Activated CD4-positive, alpha-beta T cell treated with anti-CD3 and anti-CD28 coated beads, Interleukin-2, amount 10 ng/mL, durations not matched to agents 7 days and 5 days (primary cell): ENCODE measurements around the gene CHKB. TPM values are rescaled to one million over a fixed set of nuclear protein-coding genes. Genes with fewer than 3 reads are reported as not detected.

ENCODE experiments used
- CTCF ChIA-PET: fragments of 350-600 bp; sonication (Branson Sonifier 250); formaldehyde crosslinking; loops from one replicate; lab custom pipeline; 2021; ENCODE audit warnings: antibody characterized with exemption; lab: Charles Lee
- POLR2A ChIA-PET: fragments of 350-600 bp; sonication (Branson Sonifier 250); formaldehyde crosslinking; loops from one replicate; lab custom pipeline; 2021; ENCODE audit warnings: antibody characterized with exemption; lab: Charles Lee
- DNase-seq: peaks from one replicate; pipeline ENCODE4 v3.0.0-alpha.2; 2020
- H3K27ac Mint-ChIP-seq: one replicate; pipeline ENCODE4 v1.8.0; 2021; ENCODE audit warnings: mild to moderate bottlenecking, moderate library complexity, mixed read lengths
- H3K27me3 Mint-ChIP-seq: one replicate; pipeline ENCODE4 v1.8.0; 2021; ENCODE audit warnings: mixed read lengths
- H3K36me3 Mint-ChIP-seq: one replicate; pipeline ENCODE4 v1.8.0; 2021; ENCODE audit warnings: low read depth, mixed read lengths
- H3K4me1 Mint-ChIP-seq: one replicate; pipeline ENCODE4 v1.8.0; 2021; ENCODE audit warnings: mixed read lengths
- H3K4me3 Mint-ChIP-seq: one replicate; pipeline ENCODE4 v1.8.0; 2021; ENCODE audit warnings: mild to moderate bottlenecking, moderate library complexity, mixed read lengths
- H3K9me3 Mint-ChIP-seq: one replicate; pipeline ENCODE4 v1.8.0; 2021; ENCODE audit warnings: mixed read lengths
- total RNA-seq, 2 experiments: library from RNA; stranded (reverse); gene quantifications; one replicate each; pipeline ENCODE4 v1.2.3, GENCODE V29; 2021

The CHKB gene
- total RNA-seq, 2 experiments from 2014 or later: 140 to 142 TPM

GRCh38 chr22:50584106-50585096 lies 1.8 kb upstream of the CHKB start:
- ChIA-PET POLR2A (no interaction called here), CTCF (interaction anchor here (0.6 to 1.0 kb wide), 2 partner anchors 22 to 58 kb away, joined by 3 read pairs; partner anchors contain the start of gene SYCE3)
- DNase-seq: no peak
- Mint-ChIP-seq H3K36me3 (peaks cover 15% of the 10 kb centered on the region), H3K27me3 (no peaks in the 10 kb centered on the region), H3K27ac (no peak overlapping the region), H3K4me3 (peak overlapping the region; percentile 88), H3K4me1 (peaks cover 25% of the 10 kb centered on the region), H3K9me3 (no peaks in the 10 kb centered on the region)

- H3K4me1 Mint-ChIP-seq: peaks cover 31% of the 10 kb centered on the region
- DNase-seq: no peak
- CTCF ChIA-PET: no interaction called here
- no peaks in the 10 kb centered on the region for H3K9me3 Mint-ChIP-seq
- H3K4me3 Mint-ChIP-seq: peak overlapping the region; percentile 88
- H3K27me3 Mint-ChIP-seq: no peaks in the 10 kb centered on the region
- H3K27ac Mint-ChIP-seq: peak overlapping the region; percentile 87
- POLR2A ChIA-PET: interaction anchor here (0.6 to 1.6 kb wide), 2 partner anchors 18 to 57 kb away, joined by 3 to 5 read pairs; no protein-coding TSS in a partner anchor
- H3K36me3 Mint-ChIP-seq: peaks cover 16% of the 10 kb centered on the region
Observed at GRCh38 chr22:50583294-50583861, 729 bp upstream of the CHKB start.

GRCh38 chr22:50581950-50582492 lies 628 bp downstream of the CHKB start:
- H3K4me1 Mint-ChIP-seq: peaks cover 35% of the 10 kb centered on the region
- ChIA-PET POLR2A (interaction anchor here (0.7 to 1.6 kb wide), 2 partner anchors 56 kb away, joined by 5 to 6 read pairs; no protein-coding TSS in a partner anchor), CTCF (interaction anchor here (1.0 to 2.9 kb wide), 6 partner anchors 9 to 57 kb away, joined by 3 to 17 read pairs (median 6); partner anchors contain the start of genes KLHDC7B, SCO2 and SYCE3)
- H3K27me3 Mint-ChIP-seq: no peaks in the 10 kb centered on the region
- peak; percentile 37 for DNase-seq
- H3K9me3 Mint-ChIP-seq: no peaks in the 10 kb centered on the region
- peaks cover 22% of the 10 kb centered on the region for H3K36me3 Mint-ChIP-seq
- H3K27ac Mint-ChIP-seq: peak overlapping the region; percentile 98
- H3K4me3 Mint-ChIP-seq: peak overlapping the region; percentile 88

- ChIA-PET CTCF (interaction anchor here (0.6 to 2.9 kb wide), 9 partner anchors 9 to 305 kb away, joined by 3 to 17 read pairs (median 3); partner anchors contain the start of genes KLHDC7B, SCO2 and SYCE3), POLR2A (interaction anchor here (0.7 kb wide), 1 partner anchor 55 kb away, joined by 6 read pairs; no protein-coding TSS in a partner anchor)
- DNase-seq: no peak
- Mint-ChIP-seq H3K36me3 (peaks cover 24% of the 10 kb centered on the region), H3K4me1 (peaks cover 35% of the 10 kb centered on the region), H3K4me3 (peak overlapping the region; percentile 88), H3K27me3 (no peaks in the 10 kb centered on the region), H3K27ac (peak overlapping the region; percentile 92), H3K9me3 (no peaks in the 10 kb centered on the region)
Observed at GRCh38 chr22:50581031-50581949, 1.4 kb downstream of the CHKB start.

- peak overlapping the region; percentile 34 for H3K27ac Mint-ChIP-seq
- POLR2A ChIA-PET: no interaction called here
- no peaks in the 10 kb centered on the region for H3K9me3 Mint-ChIP-seq
- CTCF ChIA-PET: interaction anchor here (2.1 kb wide), 1 partner anchor 54 kb away, joined by 6 read pairs; the partner anchor contains the start of gene SCO2
- peaks cover 29% of the 10 kb centered on the region for H3K36me3 Mint-ChIP-seq
- no peak overlapping the region for H3K4me3 Mint-ChIP-seq
- H3K27me3 Mint-ChIP-seq: no peaks in the 10 kb centered on the region
- peaks cover 37% of the 10 kb centered on the region for H3K4me1 Mint-ChIP-seq
- no peak for DNase-seq
Observed at GRCh38 chr22:50579752-50580151, 2.9 kb downstream of the CHKB start.

GRCh38 chr22:50578776-50579310 lies 3.8 kb downstream of the CHKB start:
- CTCF ChIA-PET: interaction anchor here (1.2 to 3.0 kb wide), 3 partner anchors 14 to 53 kb away, joined by 4 to 16 read pairs (median 6); partner anchors contain the start of genes SCO2 and SYCE3
- no peak for DNase-seq
- peaks cover 37% of the 10 kb centered on the region for H3K4me1 Mint-ChIP-seq
- H3K36me3 Mint-ChIP-seq: peaks cover 32% of the 10 kb centered on the region
- no peak overlapping the region for H3K4me3 Mint-ChIP-seq
- H3K27me3 Mint-ChIP-seq: no peaks in the 10 kb centered on the region
- H3K9me3 Mint-ChIP-seq: no peaks in the 10 kb centered on the region
- H3K27ac Mint-ChIP-seq: no peak overlapping the region
- POLR2A ChIA-PET: no interaction called here

GRCh38 chr22:50577987-50578775 lies 4.5 kb downstream of the CHKB start, which contains the start of gene CPT1B:
CPT1B (minus strand) TSS chr22:50578427; CDS start chr22:50577915, 512 bp downstream.
- H3K9me3 Mint-ChIP-seq: no peaks in the 10 kb centered on the region
- peak within 1 kb of the TSS; percentile 16 for H3K4me3 Mint-ChIP-seq
- CTCF ChIA-PET: interaction anchor here (1.2 to 3.0 kb wide), 5 partner anchors 12 to 53 kb away, joined by 4 to 16 read pairs (median 6); partner anchors contain the start of genes SCO2 and SYCE3
- H3K27ac Mint-ChIP-seq: peak within 1 kb of the TSS; percentile 31
- no peak for DNase-seq
- POLR2A ChIA-PET: no interaction called here
- H3K4me1 Mint-ChIP-seq: peaks cover 30% of the 10 kb centered on the region
- H3K27me3 Mint-ChIP-seq: no peaks in the 10 kb centered on the region
- peaks cover 32% of the 10 kb centered on the region for H3K36me3 Mint-ChIP-seq

- Mint-ChIP-seq H3K27ac (peak overlapping the region; percentile 31), H3K4me1 (peaks cover 30% of the 10 kb centered on the region), H3K4me3 (peak overlapping the region; percentile 16), H3K36me3 (peaks cover 33% of the 10 kb centered on the region), H3K9me3 (no peaks in the 10 kb centered on the region), H3K27me3 (no peaks in the 10 kb centered on the region)
- ChIA-PET POLR2A (no interaction called here), CTCF (interaction anchor here (1.6 to 3.0 kb wide), 4 partner anchors 12 to 52 kb away, joined by 5 to 16 read pairs (median 6); partner anchors contain the start of genes SCO2 and SYCE3)
- DNase-seq: no peak
Observed at GRCh38 chr22:50577697-50577986, 5.0 kb downstream of the CHKB start.

- Mint-ChIP-seq H3K9me3 (no peaks in the 10 kb centered on the region), H3K36me3 (peaks cover 35% of the 10 kb centered on the region), H3K27ac (peak overlapping the region; percentile 33), H3K4me3 (peak overlapping the region; percentile 16), H3K27me3 (no peaks in the 10 kb centered on the region), H3K4me1 (peaks cover 30% of the 10 kb centered on the region)
- no peak for DNase-seq
- CTCF ChIA-PET: interaction anchor here (1.6 to 3.0 kb wide), 3 partner anchors 11 to 44 kb away, joined by 5 to 16 read pairs (median 7); partner anchors contain the start of gene SYCE3
- POLR2A ChIA-PET: no interaction called here
Observed at GRCh38 chr22:50576806-50577696, 5.6 kb downstream of the CHKB start.

- no peaks in the 10 kb centered on the region for H3K9me3 Mint-ChIP-seq
- POLR2A ChIA-PET: no interaction called here
- H3K4me3 Mint-ChIP-seq: no peak overlapping the region
- H3K27me3 Mint-ChIP-seq: no peaks in the 10 kb centered on the region
- H3K4me1 Mint-ChIP-seq: peaks cover 24% of the 10 kb centered on the region
- peaks cover 38% of the 10 kb centered on the region for H3K36me3 Mint-ChIP-seq
- H3K27ac Mint-ChIP-seq: no peak overlapping the region
- CTCF ChIA-PET: interaction anchor here (1.3 to 3.0 kb wide), 4 partner anchors 10 to 45 kb away, joined by 4 to 16 read pairs (median 7); partner anchors contain the start of gene SYCE3
- DNase-seq: no peak
Observed at GRCh38 chr22:50576070-50576469, 6.6 kb downstream of the CHKB start.
